ENCODE results near the gene KCNQ1. TPM values are rescaled to one million over a fixed set of nuclear protein-coding genes. Genes with fewer than 3 reads are reported as not detected.

KCNQ1 gene
- total RNA-seq, 3 donors from 2014 or later: 3.6 to 6.2 (median 5.1) TPM

DNA sequence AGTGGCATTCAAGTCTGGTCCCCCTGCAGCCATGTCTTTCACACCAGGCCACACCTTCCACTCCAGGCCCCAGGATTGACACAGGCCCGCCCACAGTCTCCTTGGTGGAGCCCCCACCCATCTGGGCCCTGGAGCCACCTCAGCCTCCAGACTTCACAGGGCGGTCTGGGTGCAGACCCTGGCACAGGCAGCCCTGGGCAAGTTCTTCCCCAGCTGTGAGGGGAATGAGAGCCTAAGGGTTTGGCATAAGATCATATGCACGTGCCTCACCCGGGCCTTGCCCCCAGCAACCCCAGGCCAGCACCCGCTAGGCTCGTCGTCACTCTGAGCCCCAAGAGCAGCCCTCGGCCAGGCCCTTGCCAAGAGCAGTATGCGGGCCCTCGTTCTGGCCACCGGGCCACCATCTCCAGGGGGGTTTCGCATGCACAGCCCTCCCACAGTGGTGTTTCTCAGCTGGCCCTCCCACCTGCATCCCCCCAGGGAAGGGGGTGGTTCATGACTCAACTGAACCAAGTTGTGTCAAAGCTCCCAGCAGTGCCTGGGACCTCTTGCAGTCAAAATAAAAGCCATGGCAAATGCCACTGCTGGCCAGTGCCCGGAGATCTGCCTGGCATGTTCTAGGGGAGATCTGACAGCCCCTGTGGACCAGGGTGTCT lies 325.4 kb downstream of the KCNQ1 start:
- intact Hi-C loops (cut with DNase I; ENCODE audit: low total_unique reads): loop anchor here (10.0 kb wide), 1 partner anchor 75 kb away; no protein-coding TSS in a partner anchor
- DNase-seq (ENCODE audit: low spot score in 2 of 2): peak; percentile 14 to 48

DNA sequence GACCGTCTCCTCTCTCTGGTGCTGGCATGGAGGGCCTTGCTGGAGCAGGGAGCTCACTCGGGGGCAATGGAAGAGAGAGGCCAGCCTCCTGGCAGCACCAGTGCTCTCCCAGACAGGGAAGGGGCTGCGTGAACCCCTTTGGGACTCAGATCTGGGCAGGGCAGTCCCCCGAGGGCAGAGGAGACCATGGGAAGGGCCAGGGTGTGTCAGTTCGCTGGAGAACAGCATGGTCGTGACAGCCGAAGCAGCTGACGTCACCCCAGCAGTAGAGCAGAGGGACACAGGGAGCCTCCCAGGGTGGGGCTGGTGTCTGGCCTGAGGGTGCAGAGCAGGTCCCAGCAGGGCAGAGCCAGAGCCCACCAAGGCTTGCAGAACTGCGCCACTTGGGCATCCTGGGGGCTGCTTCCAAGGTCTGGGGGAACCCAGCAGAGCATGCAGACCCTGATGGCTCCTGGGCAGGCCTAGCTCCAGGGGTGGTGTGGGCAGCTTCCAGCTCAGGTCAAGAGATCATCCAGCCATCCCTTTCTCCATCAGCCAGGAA lies 326.0 kb downstream of the KCNQ1 start:
- Histone ChIP-seq H3K9me3 (no peaks in the 10 kb centered on the region), H3K4me3 (no peak overlapping the region), H3K36me3 (no peaks in the 10 kb centered on the region), H3K4me1 (no peaks in the 10 kb centered on the region), H3K27ac (no peak overlapping the region), H3K27me3 (no peaks in the 10 kb centered on the region)
- DNase-seq (ENCODE audit: low spot score in 2 of 2): peak; percentile 11 to 46
- TF ChIP-seq, protein P1, sequence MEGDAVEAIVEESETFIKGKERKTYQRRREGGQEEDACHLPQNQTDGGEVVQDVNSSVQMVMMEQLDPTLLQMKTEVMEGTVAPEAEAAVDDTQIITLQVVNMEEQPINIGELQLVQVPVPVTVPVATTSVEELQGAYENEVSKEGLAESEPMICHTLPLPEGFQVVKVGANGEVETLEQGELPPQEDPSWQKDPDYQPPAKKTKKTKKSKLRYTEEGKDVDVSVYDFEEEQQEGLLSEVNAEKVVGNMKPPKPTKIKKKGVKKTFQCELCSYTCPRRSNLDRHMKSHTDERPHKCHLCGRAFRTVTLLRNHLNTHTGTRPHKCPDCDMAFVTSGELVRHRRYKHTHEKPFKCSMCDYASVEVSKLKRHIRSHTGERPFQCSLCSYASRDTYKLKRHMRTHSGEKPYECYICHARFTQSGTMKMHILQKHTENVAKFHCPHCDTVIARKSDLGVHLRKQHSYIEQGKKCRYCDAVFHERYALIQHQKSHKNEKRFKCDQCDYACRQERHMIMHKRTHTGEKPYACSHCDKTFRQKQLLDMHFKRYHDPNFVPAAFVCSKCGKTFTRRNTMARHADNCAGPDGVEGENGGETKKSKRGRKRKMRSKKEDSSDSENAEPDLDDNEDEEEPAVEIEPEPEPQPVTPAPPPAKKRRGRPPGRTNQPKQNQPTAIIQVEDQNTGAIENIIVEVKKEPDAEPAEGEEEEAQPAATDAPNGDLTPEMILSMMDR (IDR thresholded peaks at IDR 0.05): no peak
- TF ChIP-seq POLR2AphosphoS5 (IDR thresholded peaks at IDR 0.05): no peak
- no peak for TF ChIP-seq POLR2A (IDR thresholded peaks at IDR 0.05)
- intact Hi-C loops (cut with DNase I; ENCODE audit: low total_unique reads): loop anchor here (10.0 kb wide), 1 partner anchor 74 kb away; no protein-coding TSS in a partner anchor

More for the DNA sequence above, 325.4 kb downstream of the KCNQ1 start:
- Histone ChIP-seq H3K36me3 (no peaks in the 10 kb centered on the region), H3K4me1 (no peaks in the 10 kb centered on the region), H3K27me3 (no peaks in the 10 kb centered on the region), H3K9me3 (no peaks in the 10 kb centered on the region), H3K27ac (no peak overlapping the region), H3K4me3 (no peak overlapping the region)
- TF ChIP-seq POLR2AphosphoS5 (IDR thresholded peaks at IDR 0.05) (no peak), POLR2A (IDR thresholded peaks at IDR 0.05) (no peak)
- TF ChIP-seq, protein P1 (IDR thresholded peaks at IDR 0.05): no peak

DNA sequence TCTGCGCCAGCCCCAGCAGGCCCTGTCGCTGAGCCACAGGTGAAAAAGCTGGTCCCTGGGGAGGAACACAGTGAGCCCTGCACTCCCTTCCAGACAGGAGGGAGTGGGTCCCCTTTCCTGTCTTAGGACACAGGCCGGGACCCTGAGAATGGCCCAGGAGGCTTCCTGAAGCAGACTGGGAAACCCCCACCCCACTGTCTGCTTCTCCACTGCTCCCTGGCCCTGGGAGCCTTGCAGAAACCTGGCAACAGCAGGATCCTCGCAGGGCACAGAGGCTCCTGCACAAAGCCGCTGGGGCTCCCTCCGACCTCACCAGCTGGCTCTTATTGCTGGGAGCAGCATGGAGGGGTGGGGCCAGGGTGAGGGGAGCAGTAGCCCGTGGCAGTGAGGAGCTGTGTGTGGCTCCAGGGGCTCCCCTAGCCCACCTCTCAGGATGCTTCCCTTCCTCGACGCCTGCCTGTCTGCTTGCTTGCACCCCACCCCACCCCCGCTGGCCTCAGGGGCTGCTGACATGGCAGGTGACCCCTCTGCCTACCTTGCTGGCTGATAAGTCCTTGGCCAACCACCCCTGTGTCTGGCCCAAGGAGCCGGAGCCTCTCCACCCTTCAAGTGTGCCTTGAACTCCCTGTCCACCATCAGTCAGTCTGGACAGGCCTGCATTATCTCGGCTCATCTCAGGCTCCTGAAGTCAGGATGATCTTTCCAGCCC lies 327.1 kb downstream of the KCNQ1 start:
- TF ChIP-seq, protein P1 (IDR thresholded peaks at IDR 0.05): no peak
- TF ChIP-seq POLR2A (IDR thresholded peaks at IDR 0.05): no peak
- no peak for TF ChIP-seq POLR2AphosphoS5 (IDR thresholded peaks at IDR 0.05)
- Histone ChIP-seq H3K36me3 (no peaks in the 10 kb centered on the region), H3K4me3 (no peak overlapping the region), H3K27me3 (no peaks in the 10 kb centered on the region), H3K27ac (no peak overlapping the region), H3K9me3 (no peaks in the 10 kb centered on the region), H3K4me1 (no peaks in the 10 kb centered on the region)
- intact Hi-C loops (cut with DNase I; ENCODE audit: low total_unique reads): loop anchor here (10.0 kb wide), 1 partner anchor 73 kb away; no protein-coding TSS in a partner anchor
- peak; percentile 12 to 47 for DNase-seq (ENCODE audit: low spot score in 2 of 2)

DNA sequence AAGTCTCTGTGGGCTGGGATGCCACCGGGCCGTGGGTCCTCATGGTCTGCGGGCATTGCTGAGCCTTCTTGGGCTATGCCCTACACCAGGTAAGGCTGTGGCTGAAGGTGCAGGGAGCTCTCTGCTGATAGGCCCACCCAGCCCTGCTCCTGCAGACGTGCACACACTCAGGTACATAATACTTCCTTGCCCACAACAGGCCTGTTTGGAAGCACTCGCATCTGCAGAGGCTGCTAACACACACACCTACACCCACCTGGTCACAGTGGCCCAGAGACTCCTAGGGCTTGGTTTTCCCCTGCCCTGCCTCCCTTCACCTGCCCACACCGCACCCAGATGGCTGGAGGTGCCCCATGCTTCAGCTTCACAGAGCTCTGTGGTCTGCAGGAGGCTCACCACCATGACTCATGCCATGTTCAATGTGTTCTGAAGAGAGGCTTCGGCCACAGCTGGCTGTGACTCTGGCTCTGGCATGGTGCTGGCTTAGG lies 327.8 kb downstream of the KCNQ1 start:
- TF ChIP-seq, protein P1 (IDR thresholded peaks at IDR 0.05): no peak
- TF ChIP-seq POLR2A (IDR thresholded peaks at IDR 0.05) (no peak), POLR2AphosphoS5 (IDR thresholded peaks at IDR 0.05) (no peak)
- no peaks in the 10 kb centered on the region for H3K9me3 ChIP-seq
- DNase-seq (ENCODE audit: low spot score in 2 of 2): peak in 1 of 2 donors; percentile 15
- H3K27me3 ChIP-seq: no peaks in the 10 kb centered on the region
- H3K4me3 ChIP-seq: no peak overlapping the region
- no peak overlapping the region for H3K27ac ChIP-seq
- intact Hi-C loops (cut with DNase I; ENCODE audit: low total_unique reads): loop anchor here (10.0 kb wide), 1 partner anchor 72 kb away; no protein-coding TSS in a partner anchor
- H3K4me1 ChIP-seq: no peaks in the 10 kb centered on the region
- no peaks in the 10 kb centered on the region for H3K36me3 ChIP-seq
